GM19025 (cell line): ENCODE measurements around the gene HID1.
"Not testable (repeated sequence)": the region's sequence is repeated elsewhere in the genome, so short reads cannot be mapped to it uniquely, and the experiment has no call there.

Experiments used
- ATAC-seq: cut with Tn5 transposase; IDR thresholded peaks from one replicate; pipeline ENCODE4 v1.9.1; 2021; ENCODE audit warnings: mild to moderate bottlenecking, low read depth, moderate library complexity; ENCODE audit not compliant: unreplicated experiment

HID1 gene

GRCh38 chr17:74972107-74972972 is at the start of gene HID1:
Gene HID1, minus strand, starts transcription at chr17:74972759. Its CDS starts 103 bp downstream, at chr17:74972656.
- no peak for ATAC-seq

GRCh38 chr17:75020331-75021110 is 48.0 kb upstream of the HID1 start:
- ATAC-seq, result no peak

- no peak for ATAC-seq
Measured at GRCh38 chr17:75019710-75020109, 47.2 kb upstream of the HID1 start.

- ATAC-seq, result no peak
Measured at GRCh38 chr17:75019146-75019545, 46.6 kb upstream of the HID1 start.

GRCh38 chr17:75013092-75013559 is 40.6 kb upstream of the HID1 start:
- ATAC-seq, result no peak

GRCh38 chr17:75012346-75013091 is 40.0 kb upstream of the HID1 start, which contains the start of gene MRPL58:
Gene MRPL58, plus strand, starts transcription at chr17:75012670. Its CDS starts 17 bp downstream, at chr17:75012687.
- ATAC-seq, result peak; percentile 93

GRCh38 chr17:75012096-75012345 is 39.5 kb upstream of the HID1 start:
- no peak for ATAC-seq

- no peak for ATAC-seq
Measured at GRCh38 chr17:75011401-75012095, 39.0 kb upstream of the HID1 start.

GRCh38 chr17:75010683-75011400 is 38.3 kb upstream of the HID1 start:
- no peak for ATAC-seq

- no peak for ATAC-seq
Measured at GRCh38 chr17:75009139-75009724, 36.7 kb upstream of the HID1 start.

GRCh38 chr17:75008373-75008772 is 35.8 kb upstream of the HID1 start:
- no peak for ATAC-seq

- ATAC-seq, result no peak
Measured at GRCh38 chr17:75006653-75007052, 34.1 kb upstream of the HID1 start.

- ATAC-seq, result not testable (repeated sequence)
Measured at GRCh38 chr17:75006084-75006483, 33.5 kb upstream of the HID1 start.

- no peak for ATAC-seq
Measured at GRCh38 chr17:75005291-75005690, 32.7 kb upstream of the HID1 start.

GRCh38 chr17:75004371-75004770 is 31.8 kb upstream of the HID1 start:
- no peak for ATAC-seq

GRCh38 chr17:75003957-75004355 is 31.4 kb upstream of the HID1 start:
- no peak for ATAC-seq

- no peak for ATAC-seq
Measured at GRCh38 chr17:75003070-75003956, 30.8 kb upstream of the HID1 start.
